Epithelial cell of proximal tubule (primary cell): Measurements from ENCODE around the gene XIAP. TPM values are rescaled to one million over a fixed set of nuclear protein-coding genes. Genes with fewer than 3 reads are reported as not detected.

ENCODE experiments used
- DNase-seq: peaks from one replicate; pipeline ENCODE4 v3.0.0-alpha.2; 2011; ENCODE audit warnings: low read depth
- H3K4me3 ChIP-seq: 2 replicates; pipeline ENCODE4 v1.5.1; 2011; ENCODE audit warnings: low read depth, mild to moderate bottlenecking, low read length
- total RNA-seq: library from RNA; depleted of rRNA; stranded (reverse); fragments of >200 nt; gene quantifications from 2 replicates; pipeline ENCODE4 v1.2.3, GENCODE V29; 2015
- TF ChIP-seq, protein P1 (sequence below): conservative IDR thresholded peaks from 2 replicates; pipeline ENCODE4 v1.5.1; 2012; ENCODE audit warnings: low read depth, mild to moderate bottlenecking, low read length

Gene XIAP
- total RNA-seq, 1 donor from 2014 or later: 21.9 TPM

DNA sequence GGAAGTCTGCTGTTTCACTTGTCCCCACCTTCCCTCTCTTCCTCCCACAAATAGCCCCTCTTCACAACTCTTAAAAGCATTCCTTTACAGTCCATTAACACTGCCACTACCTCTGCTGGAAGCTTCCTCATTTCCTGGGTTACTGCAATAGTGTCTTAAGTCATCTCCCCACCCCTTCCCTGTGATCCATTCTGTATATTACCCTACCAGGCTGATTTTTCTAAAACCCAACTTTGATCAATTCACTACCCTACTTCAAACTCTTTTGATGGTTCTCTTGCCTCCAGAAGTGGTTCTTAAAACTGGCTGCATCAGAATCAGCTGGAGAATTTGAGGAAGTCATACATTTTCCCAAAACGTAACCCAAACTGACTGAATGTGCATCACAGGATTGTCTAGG lies 8.8 kb upstream of the XIAP start:
- no peak for DNase-seq
- TF ChIP-seq, protein P1, sequence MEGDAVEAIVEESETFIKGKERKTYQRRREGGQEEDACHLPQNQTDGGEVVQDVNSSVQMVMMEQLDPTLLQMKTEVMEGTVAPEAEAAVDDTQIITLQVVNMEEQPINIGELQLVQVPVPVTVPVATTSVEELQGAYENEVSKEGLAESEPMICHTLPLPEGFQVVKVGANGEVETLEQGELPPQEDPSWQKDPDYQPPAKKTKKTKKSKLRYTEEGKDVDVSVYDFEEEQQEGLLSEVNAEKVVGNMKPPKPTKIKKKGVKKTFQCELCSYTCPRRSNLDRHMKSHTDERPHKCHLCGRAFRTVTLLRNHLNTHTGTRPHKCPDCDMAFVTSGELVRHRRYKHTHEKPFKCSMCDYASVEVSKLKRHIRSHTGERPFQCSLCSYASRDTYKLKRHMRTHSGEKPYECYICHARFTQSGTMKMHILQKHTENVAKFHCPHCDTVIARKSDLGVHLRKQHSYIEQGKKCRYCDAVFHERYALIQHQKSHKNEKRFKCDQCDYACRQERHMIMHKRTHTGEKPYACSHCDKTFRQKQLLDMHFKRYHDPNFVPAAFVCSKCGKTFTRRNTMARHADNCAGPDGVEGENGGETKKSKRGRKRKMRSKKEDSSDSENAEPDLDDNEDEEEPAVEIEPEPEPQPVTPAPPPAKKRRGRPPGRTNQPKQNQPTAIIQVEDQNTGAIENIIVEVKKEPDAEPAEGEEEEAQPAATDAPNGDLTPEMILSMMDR: no peak
- no peak overlapping the region for H3K4me3 ChIP-seq

DNA sequence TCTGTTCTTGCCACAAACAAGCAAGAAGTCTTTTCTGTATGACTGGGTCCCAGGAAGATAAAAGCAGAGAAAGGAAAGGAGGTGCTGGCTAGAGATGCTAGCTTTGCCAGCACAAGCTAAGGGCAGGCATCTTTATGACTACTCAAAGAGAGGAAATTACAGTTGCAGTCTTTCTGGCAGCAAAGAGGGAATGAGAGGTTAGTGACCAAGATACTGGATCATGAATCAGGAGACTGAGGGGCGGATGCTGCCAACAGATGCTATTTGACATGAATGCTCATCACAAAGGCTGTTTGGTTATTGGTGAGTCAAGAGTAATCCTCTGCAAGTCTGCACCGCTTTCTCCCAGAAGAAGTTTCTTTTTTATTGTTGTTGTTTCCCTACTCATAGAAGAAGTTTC lies 5.5 kb upstream of the XIAP start:
- TF ChIP-seq, protein P1: no peak
- DNase-seq: no peak
- no peak overlapping the region for H3K4me3 ChIP-seq

DNA sequence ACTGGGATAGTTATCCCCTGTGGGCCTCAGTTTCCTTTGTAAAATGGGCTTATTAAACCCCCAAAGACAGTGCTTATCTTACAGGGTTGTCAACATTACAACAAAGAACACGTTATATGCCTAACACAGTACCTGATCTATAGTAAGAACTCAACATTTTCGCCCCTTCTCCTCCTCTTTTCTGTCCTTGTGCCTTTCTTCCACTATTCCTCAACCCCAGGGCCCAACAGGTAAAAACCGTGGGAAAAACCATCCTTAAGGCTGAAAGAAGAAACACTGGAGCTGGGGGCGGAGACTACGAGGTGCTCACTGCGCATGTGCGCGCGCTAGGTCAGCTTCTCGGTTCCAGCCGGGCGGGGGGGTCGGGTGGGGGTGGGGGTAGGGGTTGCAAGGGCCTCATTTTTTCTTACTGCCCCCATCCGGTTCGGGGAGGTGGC lies 426 bp upstream of the XIAP start:
- no peak for DNase-seq
- H3K4me3 ChIP-seq: peak overlapping the region; percentile 71
- TF ChIP-seq, protein P1: no peak

DNA sequence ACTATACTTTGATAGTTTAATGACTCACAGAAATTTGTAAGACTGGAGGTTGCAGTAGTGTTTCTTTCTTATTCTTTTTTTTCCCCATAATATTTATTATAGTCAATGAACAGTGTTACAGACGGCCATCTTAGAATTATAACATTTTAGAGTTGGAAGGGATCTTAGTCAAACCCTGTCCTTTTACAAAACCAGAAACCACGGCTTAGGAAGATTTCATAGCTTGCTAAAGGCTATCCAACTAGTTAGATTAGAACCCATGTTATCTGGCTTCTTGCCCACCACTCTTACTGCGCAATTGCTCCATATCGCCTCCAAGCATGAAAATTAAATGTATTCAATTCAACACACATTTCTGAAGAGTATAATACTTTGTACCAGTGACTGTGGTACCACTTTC lies 1.1 kb downstream of the XIAP start:
- peak overlapping the region; percentile 71 for H3K4me3 ChIP-seq
- TF ChIP-seq, protein P1: no peak
- DNase-seq: no peak

DNA sequence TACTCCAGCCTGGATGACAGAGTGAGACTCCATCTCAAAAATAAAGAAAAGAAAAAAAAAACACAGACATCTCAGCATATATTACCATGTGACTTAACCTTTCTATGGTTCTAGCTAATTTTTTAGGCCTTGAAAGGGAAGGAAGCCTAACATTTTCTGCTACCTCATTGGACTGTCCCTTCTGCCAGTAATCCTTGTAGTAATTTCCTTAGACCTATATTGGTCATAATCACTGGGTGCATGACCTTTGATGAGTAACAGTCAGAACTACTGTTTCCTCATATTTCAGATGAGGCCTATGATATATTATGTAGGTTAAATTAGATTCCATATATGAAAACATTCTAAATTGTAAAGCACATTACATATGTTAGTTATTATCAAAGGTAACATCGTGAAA lies 9.6 kb downstream of the XIAP start:
- no peak overlapping the region for H3K4me3 ChIP-seq
- DNase-seq: no peak
- TF ChIP-seq, protein P1: no peak

DNA sequence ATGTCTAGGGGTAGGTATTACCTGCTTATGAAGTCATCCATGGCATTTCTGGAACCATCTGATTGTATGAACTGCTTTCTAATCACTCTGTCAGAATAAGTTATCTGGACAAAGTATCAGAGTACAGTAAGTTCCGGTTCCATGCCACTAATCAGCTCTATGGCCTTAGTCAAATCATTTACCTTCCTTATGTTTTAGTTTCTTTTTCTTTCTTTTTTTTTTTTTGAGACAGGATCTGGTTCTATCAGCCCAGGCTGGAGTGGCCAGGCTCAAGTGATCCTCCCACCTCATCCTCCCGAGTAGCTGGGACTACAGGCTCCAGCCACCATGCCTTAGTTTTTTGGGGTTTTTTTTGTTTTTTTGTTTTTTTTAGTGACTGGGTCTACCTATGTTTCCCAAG lies 11.5 kb downstream of the XIAP start:
- TF ChIP-seq, protein P1: no peak
- no peak overlapping the region for H3K4me3 ChIP-seq
- DNase-seq: no peak

DNA sequence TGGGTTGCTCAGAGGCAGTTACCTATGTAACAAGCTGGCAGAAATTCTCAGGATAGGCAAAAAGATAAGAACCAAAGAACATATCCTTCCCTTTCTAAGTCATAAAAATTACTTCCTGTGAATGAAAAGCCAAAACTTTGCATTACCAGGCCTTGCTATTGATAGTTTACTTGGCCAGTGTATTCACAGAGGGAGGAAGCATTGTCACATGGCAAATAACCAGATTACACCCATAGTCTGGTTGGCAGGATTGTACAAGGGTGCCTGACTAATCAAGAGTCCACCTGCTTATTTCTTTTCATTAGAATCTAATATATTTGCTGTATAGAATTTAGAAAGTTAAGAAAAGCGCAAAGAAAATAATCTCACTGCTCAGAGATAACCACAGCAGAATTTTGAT lies 14.1 kb downstream of the XIAP start:
- TF ChIP-seq, protein P1: no peak
- no peak overlapping the region for H3K4me3 ChIP-seq
- DNase-seq: no peak
